IMR-90 (cell line): Measurements from ENCODE around the gene PLBD1. TPM values are rescaled to one million over a fixed set of nuclear protein-coding genes. Genes with fewer than 3 reads are reported as not detected.

Source experiments
- ATAC-seq: fragments of 200-7000 bp; cut with Tn5 transposase; 2 replicates; pipeline ENCODE4 v1.9.1; 2020; ENCODE audit warnings: low read depth, mild to moderate bottlenecking, moderate library complexity
- BruUV-seq: library from RNA; stranded (reverse); fragments of 400-500 nt; replicated peaks from 2 replicates; lab custom pipeline; 2021; lab: Mats Ljungman, UMichigan
- CTCF ChIA-PET: fragments of 300-600 bp; formaldehyde crosslinking; extraction: SDS; loops from one replicate; lab custom pipeline; 2021; ENCODE audit warnings: antibody characterized with exemption; lab: Yijun Ruan, JAX
- POLR2A ChIA-PET: fragments of 300-600 bp; sonication (Branson Sonifier 250); formaldehyde crosslinking; loops from one replicate; lab custom pipeline; 2022; ENCODE audit warnings: antibody characterized with exemption; ENCODE audit not compliant: unreplicated experiment; lab: Charles Lee
- DNase-seq: peaks from one replicate; pipeline ENCODE4 v3.0.0; 2013
- H2AFZ ChIP-seq: replicated peaks from 2 replicates; pipeline ENCODE3; 2013; ENCODE audit warnings: low read length, mild to moderate bottlenecking; ENCODE audit not compliant: poor library complexity
- H2AK5ac ChIP-seq: 2 replicates; pipeline ENCODE4 v1.6.1; 2013; ENCODE audit warnings: low read depth, low read length, inconsistent platforms
- H2AK9ac ChIP-seq: replicated peaks from 2 replicates; pipeline ENCODE3; 2013; ENCODE audit warnings: mild to moderate bottlenecking, low read depth, low read length, moderate library complexity; ENCODE audit not compliant: poor library complexity
- H2BK120ac ChIP-seq: 2 replicates; pipeline ENCODE4 v1.6.1; 2013; ENCODE audit warnings: low read depth, low read length, inconsistent platforms
- H2BK15ac ChIP-seq: 3 replicates; pipeline ENCODE4 v1.6.1; 2013; ENCODE audit warnings: low read depth, low read length, inconsistent platforms
- H2BK20ac ChIP-seq: 2 replicates; pipeline ENCODE4 v1.6.1; 2013; ENCODE audit warnings: low read depth, mild to moderate bottlenecking, inconsistent platforms, low read length, moderate library complexity
- H2BK5ac ChIP-seq: 2 replicates; pipeline ENCODE4 v1.6.1; 2013; ENCODE audit warnings: mild to moderate bottlenecking, low read depth, low read length, inconsistent platforms; ENCODE audit not compliant: poor library complexity, severe bottlenecking
- H3K14ac ChIP-seq: replicated peaks from 2 replicates; pipeline ENCODE4 v1.6.1; 2013; ENCODE audit warnings: low read depth, low read length, inconsistent platforms
- H3K18ac ChIP-seq: 2 replicates; pipeline ENCODE4 v1.6.1; 2013; ENCODE audit warnings: low read depth, low read length, control low read depth
- H3K23ac ChIP-seq: 2 replicates; pipeline ENCODE4 v1.6.1; 2013; ENCODE audit warnings: low read depth, low read length, inconsistent platforms
- H3K27ac ChIP-seq: 2 replicates; pipeline ENCODE4 v1.5.1; 2013; ENCODE audit warnings: mild to moderate bottlenecking, control low read depth, low read length; ENCODE audit not compliant: insufficient read depth
- H3K27me3 ChIP-seq: 2 replicates; pipeline ENCODE4 v1.6.1; 2013; ENCODE audit warnings: low read length; ENCODE audit not compliant: control insufficient read depth, insufficient read depth
- H3K36me3 ChIP-seq: 2 replicates; pipeline ENCODE4 v1.6.1; 2013; ENCODE audit warnings: low read length, mixed read lengths; ENCODE audit not compliant: control insufficient read depth, insufficient read depth
- H3K4ac ChIP-seq: 2 replicates; pipeline ENCODE4 v1.6.1; 2013; ENCODE audit warnings: low read depth, low read length, inconsistent platforms
- H3K4me1 ChIP-seq: 2 replicates; pipeline ENCODE4 v1.6.1; 2013; ENCODE audit warnings: low read length, mixed read lengths; ENCODE audit not compliant: control insufficient read depth, insufficient read depth
- H3K4me2 ChIP-seq: 2 replicates; pipeline ENCODE4 v1.6.1; 2013; ENCODE audit warnings: low read depth, mild to moderate bottlenecking, control low read depth, low read length, moderate library complexity
- H3K4me3 ChIP-seq: 2 replicates; pipeline ENCODE4 v1.5.1; 2013; ENCODE audit warnings: low read depth, mild to moderate bottlenecking, control low read depth, low read length, moderate library complexity; ENCODE audit not compliant: insufficient read depth
- H3K56ac ChIP-seq: 2 replicates; pipeline ENCODE4 v1.6.1; 2013; ENCODE audit warnings: low read length, inconsistent platforms; ENCODE audit not compliant: insufficient read depth; ENCODE audit errors: extremely low read depth
- H3K79me1 ChIP-seq, 2 experiments: 2 replicates each; pipeline ENCODE4 v1.6.1; 2013; ENCODE audit warnings: low read length in 2 of 2, inconsistent platforms in 1 of 2, low read depth in 1 of 2
- H3K9ac ChIP-seq: 2 replicates; pipeline ENCODE4 v1.6.1; 2013; ENCODE audit warnings: low read depth, low read length, control low read depth
- H3K9me1 ChIP-seq: 2 replicates; pipeline ENCODE4 v1.6.1; 2013; ENCODE audit warnings: low read length, inconsistent platforms; ENCODE audit not compliant: insufficient read depth
- H3K9me3 ChIP-seq: 2 replicates; pipeline ENCODE4 v1.6.1; 2013; ENCODE audit warnings: low read length; ENCODE audit not compliant: control insufficient read depth, insufficient read depth
- H4K20me1 ChIP-seq: 2 replicates; pipeline ENCODE4 v1.6.1; 2013; ENCODE audit warnings: low read length, inconsistent platforms; ENCODE audit not compliant: insufficient read depth
- H4K5ac ChIP-seq: 2 replicates; pipeline ENCODE4 v1.6.1; 2013; ENCODE audit warnings: mild to moderate bottlenecking, low read depth, low read length, control low read depth
- H4K8ac ChIP-seq, 2 experiments: 2 replicates each; pipeline ENCODE4 v1.6.1; 2013; ENCODE audit warnings: low read depth in 2 of 2, low read length in 2 of 2, control low read depth in 1 of 2, inconsistent platforms in 1 of 2
- H4K91ac ChIP-seq: 2 replicates; pipeline ENCODE4 v1.6.1; 2013; ENCODE audit warnings: low read depth, low read length, inconsistent platforms; ENCODE audit not compliant: insufficient read depth
- CEBPB ChIP-seq: IDR thresholded peaks from 2 replicates; pipeline ENCODE4 v1.6.1; 2012; ENCODE audit warnings: low read depth, low read length, improper control_type of control experiment
- MXI1 ChIP-seq: IDR thresholded peaks from 2 replicates; pipeline ENCODE4 v1.6.1; 2012; ENCODE audit warnings: low read depth, mild to moderate bottlenecking, low read length, moderate library complexity, borderline replicate concordance
- RAD21 ChIP-seq: IDR thresholded peaks from 2 replicates; pipeline ENCODE4 v1.6.1; 2012; ENCODE audit warnings: low read length, improper control_type of control experiment
- USF2 ChIP-seq: fragments of 150-350 bp; IDR thresholded peaks from 2 replicates; pipeline ENCODE4 v1.6.1; 2017; ENCODE audit warnings: mild to moderate bottlenecking, antibody characterized with exemption, low read length, low read depth
- WGBS, 2 experiments: methylation state at CpG; one replicate each; pipeline versions ENCODE4 v1.1.5 to v1.1.7; 2013; ENCODE audit warnings: missing lambda C conversion rate in 2 of 2; ENCODE audit not compliant: insufficient read length in 1 of 2; ENCODE audit errors: extremely low coverage in 2 of 2; 5-methylcytosine and 5-hydroxymethylcytosine counted together
- dilution Hi-C: fragments of 300-500 bp; cut with HindIII; formaldehyde crosslinking; loops from one replicate; pipeline ENCODE4 v1.14.3; 2018; ENCODE audit warnings: low sequenced_read_pairs; ENCODE audit not compliant: unreplicated experiment
- in situ Hi-C: fragments of 300-500 bp; cut with MboI; formaldehyde crosslinking; loops from 3 replicates; pipeline ENCODE4 v1.14.3; 2019; ENCODE audit warnings: low sequenced_read_pairs, inconsistent platforms, mixed read lengths
- intact Hi-C: fragments of 100-400 bp; cut with micrococcal nuclease; formaldehyde crosslinking; loops from 2 replicates; pipeline ENCODE4 v1.10.0; 2022
- polyA plus RNA-seq, 3 experiments: library from polyadenylated mRNA; depleted of rRNA; stranded (reverse); fragments of >200 nt; gene quantifications; 2 replicates each; pipeline ENCODE4 v1.2.3, GENCODE V29; 2012; ENCODE audit warnings: low replicate concordance in 1 of 3
- total RNA-seq: library from RNA; depleted of rRNA; stranded (reverse); fragments of >200 nt; gene quantifications from 2 replicates; pipeline ENCODE4 v1.2.3, GENCODE V29; 2012

PLBD1 gene
- total and polyA plus RNA-seq, 2 of the 4 experiments (the other 2 are of a cell fraction): under 0.01 TPM; not detected in 1

GRCh38 chr12:14560904-14561574 lies 6.6 kb downstream of the PLBD1 start:
- H3K23ac ChIP-seq: no peak overlapping the region
- H3K56ac ChIP-seq: no peak overlapping the region
- H2BK15ac ChIP-seq: no peak overlapping the region
- ChIA-PET POLR2A (interaction anchor here (0.6 kb wide), 1 partner anchor 24 kb away, joined by 9 read pairs; no protein-coding TSS in a partner anchor), CTCF (no interaction called here)
- H3K9me3 ChIP-seq: no peaks in the 10 kb centered on the region
- no peaks in the 10 kb centered on the region for H3K4me1 ChIP-seq
- H3K4me2 ChIP-seq: no peak overlapping the region
- no peaks in the 10 kb centered on the region; the same call in 1 of the 2 replicates for H3K27me3 ChIP-seq
- ATAC-seq (no peak), DNase-seq (no peak)
- H3K79me1 ChIP-seq: no peaks in the 10 kb centered on the region
- no peak overlapping the region for H4K8ac ChIP-seq
- no peak overlapping the region for H3K18ac ChIP-seq
- H2AK5ac ChIP-seq: no peak overlapping the region
- intact Hi-C loops: no loop called here
- in situ Hi-C loops: no loop called here
- H3K27ac ChIP-seq: no peak overlapping the region
- H2AFZ ChIP-seq: no peak overlapping the region
- no TSS peak for BruUV-seq
- dilution Hi-C loops: no loop called here
- H2AK9ac ChIP-seq: no peak overlapping the region
- H3K4ac ChIP-seq: no peak overlapping the region
- H3K36me3 ChIP-seq: no peaks in the 10 kb centered on the region
- TF ChIP-seq CEBPB (no peak), MXI1 (no peak), USF2 (no peak), RAD21 (no peak)
- H3K14ac ChIP-seq: no peak overlapping the region
- 100% methylated on average over 1 of the region's 6 CpGs; no CpG with 5 or more reads in 1 of the 2 experiments for WGBS, 2 experiments
- H2BK120ac ChIP-seq: no peak overlapping the region
- no peak overlapping the region for H4K5ac ChIP-seq
- no peak overlapping the region for H4K91ac ChIP-seq
- no peaks in the 10 kb centered on the region for H4K20me1 ChIP-seq
- no peak overlapping the region for H2BK5ac ChIP-seq
- H3K9me1 ChIP-seq: no peaks in the 10 kb centered on the region
- H2BK20ac ChIP-seq: no peak overlapping the region
- H3K9ac ChIP-seq: no peak overlapping the region
- H3K4me3 ChIP-seq: no peak overlapping the region
